Calu3 (cell line): Measurements from ENCODE around the gene FPGS. TPM values are rescaled to one million over a fixed set of nuclear protein-coding genes. Genes with fewer than 3 reads are reported as not detected.

Experiments
- BruUV-seq: library from RNA; stranded (reverse); fragments of 400-500 nt; replicated peaks from 2 replicates; lab custom pipeline; 2021; lab: Mats Ljungman, UMichigan
- CTCF ChIA-PET: fragments of 300-600 bp; sonication (Branson Sonifier 250); formaldehyde crosslinking; loops from one replicate; lab custom pipeline; 2022; ENCODE audit warnings: antibody characterized with exemption; lab: Charles Lee
- DNase-seq: peaks from one replicate; pipeline ENCODE4 v3.0.0; 2022
- H3K27ac Mint-ChIP-seq: one replicate; pipeline ENCODE4 v1.8.0; 2022; ENCODE audit warnings: mixed read lengths; ENCODE audit not compliant: unreplicated experiment
- H3K27me3 Mint-ChIP-seq: one replicate; pipeline ENCODE4 v1.8.0; 2022; ENCODE audit warnings: mixed read lengths; ENCODE audit not compliant: unreplicated experiment
- H3K36me3 Mint-ChIP-seq: one replicate; pipeline ENCODE4 v1.8.0; 2022; ENCODE audit warnings: mild to moderate bottlenecking, moderate library complexity, mixed read lengths; ENCODE audit not compliant: insufficient read depth, unreplicated experiment
- H3K4me1 Mint-ChIP-seq: one replicate; pipeline ENCODE4 v1.8.0; 2022; ENCODE audit warnings: mild to moderate bottlenecking, low read depth, mixed read lengths; ENCODE audit not compliant: unreplicated experiment
- H3K4me3 Mint-ChIP-seq: one replicate; pipeline ENCODE4 v1.8.0; 2022; ENCODE audit warnings: mild to moderate bottlenecking, low read depth, moderate library complexity, mixed read lengths; ENCODE audit not compliant: unreplicated experiment
- H3K9me3 Mint-ChIP-seq: one replicate; pipeline ENCODE4 v1.8.0; 2022; ENCODE audit warnings: low read depth, mixed read lengths; ENCODE audit not compliant: unreplicated experiment
- intact Hi-C: fragments of 100-400 bp; cut with micrococcal nuclease; formaldehyde crosslinking; loops from one replicate; pipeline ENCODE4 v1.10.0; 2022; ENCODE audit not compliant: unreplicated experiment
- total RNA-seq: library from RNA; stranded (reverse); gene quantifications from 2 replicates; pipeline ENCODE4 v1.2.3, GENCODE V29; 2022
- TF ChIP-seq, protein P1 (sequence below): fragments of 200-600 bp; IDR thresholded peaks from one replicate; pipeline ENCODE4 v1.8.0; 2022; ENCODE audit warnings: antibody characterized with exemption; ENCODE audit not compliant: unreplicated experiment

FPGS gene
- total RNA-seq, 1 experiment from 2014 or later = 75.2 TPM

DNA sequence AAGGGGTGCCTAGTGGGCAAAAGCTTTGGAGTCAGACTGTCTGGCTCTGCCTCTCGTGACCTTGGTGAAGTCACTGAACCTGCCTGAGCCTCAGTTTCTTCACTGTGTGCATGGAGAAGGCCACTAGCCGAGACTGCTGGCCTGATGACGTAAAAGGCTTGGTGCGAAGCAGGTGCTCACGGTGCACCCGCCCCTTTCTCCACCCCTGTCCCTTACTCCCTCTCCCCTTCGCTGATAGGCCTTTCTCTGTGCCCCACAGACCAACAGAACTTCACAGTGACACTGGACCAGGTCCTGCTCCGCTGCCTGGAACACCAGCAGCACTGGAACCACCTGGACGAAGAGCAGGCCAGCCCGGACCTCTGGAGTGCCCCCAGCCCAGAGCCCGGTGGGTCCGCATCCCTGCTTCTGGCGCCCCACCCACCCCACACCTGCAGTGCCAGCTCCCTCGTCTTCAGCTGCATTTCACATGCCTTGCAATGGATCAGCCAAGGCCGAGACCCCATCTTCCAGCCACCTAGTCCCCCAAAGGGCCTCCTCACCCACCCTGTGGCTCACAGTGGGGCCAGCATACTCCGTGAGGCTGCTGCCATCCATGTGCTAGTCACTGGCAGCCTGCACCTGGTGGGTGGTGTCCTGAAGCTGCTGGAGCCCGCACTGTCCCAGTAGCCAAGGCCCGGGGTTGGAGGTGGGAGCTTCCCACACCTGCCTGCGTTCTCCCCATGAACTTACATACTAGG is 10.4 kb downstream of the FPGS start:
- CTCF ChIA-PET = interaction anchor here (0.7 kb wide), 1 partner anchor 61 kb away, joined by 3 read pairs; no protein-coding TSS in a partner anchor

DNA sequence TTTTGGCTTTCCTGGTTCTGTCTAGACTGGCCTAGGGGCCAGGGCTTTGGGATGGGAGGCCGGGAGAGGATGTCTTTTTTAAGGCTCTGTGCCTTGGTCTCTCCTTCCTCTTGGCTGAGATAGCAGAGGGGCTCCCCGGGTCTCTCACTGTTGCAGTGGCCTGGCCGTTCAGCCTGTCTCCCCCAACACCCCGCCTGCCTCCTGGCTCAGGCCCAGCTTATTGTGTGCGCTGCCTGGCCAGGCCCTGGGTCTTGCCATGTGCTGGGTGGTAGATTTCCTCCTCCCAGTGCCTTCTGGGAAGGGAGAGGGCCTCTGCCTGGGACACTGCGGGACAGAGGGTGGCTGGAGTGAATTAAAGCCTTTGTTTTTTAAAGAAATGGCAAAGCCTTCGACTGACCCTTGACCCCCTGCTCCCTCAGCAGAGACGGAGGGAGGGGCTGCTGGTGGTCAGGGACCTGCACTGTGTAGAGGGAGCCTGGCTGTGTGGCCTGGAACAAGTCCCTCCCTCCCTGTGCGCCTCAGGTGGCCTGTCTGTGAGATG is 11.1 kb downstream of the FPGS start:
- Mint-ChIP-seq H3K27me3 (no peaks in the 10 kb centered on the region), H3K4me3 (no peak overlapping the region), H3K27ac (no peak overlapping the region), H3K9me3 (no peaks in the 10 kb centered on the region), H3K36me3 (peaks cover 34% of the 10 kb centered on the region), H3K4me1 (no peaks in the 10 kb centered on the region)
- CTCF ChIA-PET = interaction anchor here (0.7 kb wide), 2 partner anchors 62 to 76 kb away, joined by 3 to 4 read pairs; no protein-coding TSS in a partner anchor
- no peak for DNase-seq
- TF ChIP-seq, protein P1, sequence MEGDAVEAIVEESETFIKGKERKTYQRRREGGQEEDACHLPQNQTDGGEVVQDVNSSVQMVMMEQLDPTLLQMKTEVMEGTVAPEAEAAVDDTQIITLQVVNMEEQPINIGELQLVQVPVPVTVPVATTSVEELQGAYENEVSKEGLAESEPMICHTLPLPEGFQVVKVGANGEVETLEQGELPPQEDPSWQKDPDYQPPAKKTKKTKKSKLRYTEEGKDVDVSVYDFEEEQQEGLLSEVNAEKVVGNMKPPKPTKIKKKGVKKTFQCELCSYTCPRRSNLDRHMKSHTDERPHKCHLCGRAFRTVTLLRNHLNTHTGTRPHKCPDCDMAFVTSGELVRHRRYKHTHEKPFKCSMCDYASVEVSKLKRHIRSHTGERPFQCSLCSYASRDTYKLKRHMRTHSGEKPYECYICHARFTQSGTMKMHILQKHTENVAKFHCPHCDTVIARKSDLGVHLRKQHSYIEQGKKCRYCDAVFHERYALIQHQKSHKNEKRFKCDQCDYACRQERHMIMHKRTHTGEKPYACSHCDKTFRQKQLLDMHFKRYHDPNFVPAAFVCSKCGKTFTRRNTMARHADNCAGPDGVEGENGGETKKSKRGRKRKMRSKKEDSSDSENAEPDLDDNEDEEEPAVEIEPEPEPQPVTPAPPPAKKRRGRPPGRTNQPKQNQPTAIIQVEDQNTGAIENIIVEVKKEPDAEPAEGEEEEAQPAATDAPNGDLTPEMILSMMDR = no peak
- intact Hi-C loops = no loop called here
- TSS peak; percentile 10 for BruUV-seq

More for the DNA sequence above, 10.4 kb downstream of the FPGS start:
- Mint-ChIP-seq H3K4me1 (no peaks in the 10 kb centered on the region), H3K27me3 (no peaks in the 10 kb centered on the region), H3K9me3 (no peaks in the 10 kb centered on the region), H3K4me3 (no peak overlapping the region), H3K36me3 (peaks cover 32% of the 10 kb centered on the region), H3K27ac (no peak overlapping the region)
- no TSS peak for BruUV-seq
- no peak for DNase-seq
- TF ChIP-seq, protein P1 = no peak
- intact Hi-C loops = no loop called here

DNA sequence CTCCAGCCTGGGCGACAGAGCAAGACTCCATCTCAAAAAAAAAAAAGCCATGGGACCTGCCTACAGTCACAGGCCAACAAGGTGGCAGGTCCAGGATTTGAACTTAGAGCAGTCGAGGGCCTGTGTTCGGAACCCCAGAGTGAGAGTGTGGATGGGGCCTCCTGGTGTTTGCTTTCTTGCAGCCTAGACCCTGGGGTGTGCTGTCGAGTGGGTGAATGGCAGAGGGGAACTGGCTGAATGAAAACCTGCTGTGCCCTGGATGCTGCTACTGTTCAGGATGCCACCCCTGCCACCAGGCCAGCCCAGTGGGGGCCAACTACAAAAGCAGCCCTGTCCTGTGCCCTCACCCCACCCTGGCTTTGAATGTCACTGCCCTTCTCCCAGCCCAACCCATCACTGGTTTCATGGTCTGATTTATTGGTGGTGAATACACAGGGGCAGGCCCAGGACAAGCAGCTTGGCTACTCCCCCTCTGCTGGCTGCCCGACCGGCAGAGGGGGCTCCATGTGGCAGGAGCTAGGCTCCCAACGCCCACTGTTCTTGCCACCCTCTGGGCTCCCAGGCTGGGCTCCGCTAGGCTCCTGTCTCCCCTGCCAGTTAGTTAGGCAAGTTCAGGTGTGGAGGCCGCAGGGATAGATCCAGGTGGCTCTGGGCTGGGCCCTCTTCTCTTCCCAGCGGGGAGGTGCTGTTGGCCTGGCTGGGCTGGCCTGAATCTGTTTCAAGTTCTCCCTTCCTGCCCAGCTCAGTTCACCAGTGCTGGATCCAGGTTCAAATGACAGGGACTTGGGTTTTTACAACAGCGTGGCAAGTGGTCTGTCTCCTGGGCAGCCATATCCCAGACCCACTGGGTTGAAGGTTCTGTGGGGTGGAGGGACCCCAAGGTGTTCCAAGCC is 12.2 kb downstream of the FPGS start:
- CTCF ChIA-PET = interaction anchor here (0.7 kb wide), 1 partner anchor 75 kb away, joined by 4 read pairs; no protein-coding TSS in a partner anchor
- BruUV-seq = no TSS peak
- Mint-ChIP-seq H3K9me3 (no peaks in the 10 kb centered on the region), H3K27ac (no peak overlapping the region), H3K27me3 (no peaks in the 10 kb centered on the region), H3K4me1 (no peaks in the 10 kb centered on the region), H3K4me3 (no peak overlapping the region), H3K36me3 (peaks cover 31% of the 10 kb centered on the region)
- TF ChIP-seq, protein P1 = no peak
- intact Hi-C loops = no loop called here
- DNase-seq = no peak
